GM18505 (cell line): ENCODE results near the gene HRH2.

Source experiments
- ATAC-seq: cut with Tn5 transposase; IDR thresholded peaks from one replicate; pipeline ENCODE4 v1.9.1; 2021; ENCODE audit not compliant: unreplicated experiment
- POLR2A ChIP-seq: IDR thresholded peaks from 4 replicates; pipeline ENCODE4 v1.6.1; 2011; ENCODE audit warnings: borderline replicate concordance; ENCODE audit not compliant: insufficient read depth, insufficient read length; ENCODE audit errors: extremely low read depth

HRH2 gene

GRCh38 chr5:175695161-175696126, 37.6 kb downstream of the HRH2 start:
- no peak for TF ChIP-seq POLR2A
- ATAC-seq, result no peak

GRCh38 chr5:175696139-175696854, 38.4 kb downstream of the HRH2 start:
- no peak for TF ChIP-seq POLR2A
- ATAC-seq, result no peak

GRCh38 chr5:175696855-175697198, 39.0 kb downstream of the HRH2 start:
- no peak for ATAC-seq

GRCh38 chr5:175697846-175698245, 40.0 kb downstream of the HRH2 start:
- TF ChIP-seq POLR2A, result no peak
- no peak for ATAC-seq

More at GRCh38 chr5:175696855-175697198, 39.0 kb downstream of the HRH2 start:
- TF ChIP-seq POLR2A, result no peak

GRCh38 chr5:175698401-175699115, 40.7 kb downstream of the HRH2 start:
- no peak for TF ChIP-seq POLR2A
- no peak for ATAC-seq

GRCh38 chr5:175700991-175701390, 43.1 kb downstream of the HRH2 start:
- ATAC-seq, result no peak

GRCh38 chr5:175701797-175702196, 43.9 kb downstream of the HRH2 start:
- TF ChIP-seq POLR2A, result no peak
- ATAC-seq, result no peak

More at GRCh38 chr5:175700991-175701390, 43.1 kb downstream of the HRH2 start:
- TF ChIP-seq POLR2A, result no peak

- no peak for ATAC-seq
- no peak for TF ChIP-seq POLR2A
These were observed 48.6 kb downstream of the HRH2 start for GRCh38 chr5:175706499-175706898.

- TF ChIP-seq POLR2A, result no peak
- ATAC-seq, result no peak
These were observed 50.0 kb downstream of the HRH2 start for GRCh38 chr5:175707751-175708375.

GRCh38 chr5:175709276-175709781, 51.5 kb downstream of the HRH2 start:
- TF ChIP-seq POLR2A, result no peak
- no peak for ATAC-seq

GRCh38 chr5:175710326-175710725, 52.5 kb downstream of the HRH2 start:
- TF ChIP-seq POLR2A, result no peak
- no peak for ATAC-seq

GRCh38 chr5:175711031-175711430, 53.2 kb downstream of the HRH2 start:
- no peak for ATAC-seq
- no peak for TF ChIP-seq POLR2A

GRCh38 chr5:175711472-175712312, 53.8 kb downstream of the HRH2 start:
- no peak for TF ChIP-seq POLR2A
- no peak for ATAC-seq

GRCh38 chr5:175712313-175712680, 54.4 kb downstream of the HRH2 start:
- no peak for ATAC-seq

More at GRCh38 chr5:175712313-175712680, 54.4 kb downstream of the HRH2 start:
- TF ChIP-seq POLR2A, result no peak
